IPS-18c (cell line): ENCODE measurements around the gene TMEM19.
"Not testable (repeated sequence)": the region's sequence is repeated elsewhere in the genome, so short reads cannot be mapped to it uniquely, and the experiment has no call there.

Experiments used
- H3K4me3 ChIP-seq: 2 replicates; pipeline ENCODE4 v1.7.0; 2013; ENCODE audit warnings: low read depth, mild to moderate bottlenecking, low read length, moderate library complexity; ENCODE audit not compliant: insufficient read depth
- H3K9me3 ChIP-seq: one replicate; pipeline ENCODE4 v1.6.1; 2013; ENCODE audit warnings: mild to moderate bottlenecking, low read length, moderate library complexity; ENCODE audit not compliant: control insufficient read depth, insufficient read depth

Gene TMEM19

GRCh38 chr12:71662849-71663560, 22.9 kb upstream of the TMEM19 start:
- Histone ChIP-seq H3K9me3 (no peaks in the 10 kb centered on the region), H3K4me3 (peak overlapping the region; percentile 98)

- Histone ChIP-seq H3K9me3 (no peaks in the 10 kb centered on the region), H3K4me3 (peak within 1 kb of the TSS; percentile 98)
These were observed 22.1 kb upstream of the TMEM19 start, which contains the start of the genes THAP2 and ZFC3H1 for GRCh38 chr12:71663561-71664410. TSS of gene THAP2 (plus strand) at chr12:71664301. CDS start at chr12:71664510, 209 bp downstream. TSS of gene ZFC3H1 (minus strand) at chr12:71663848. CDS start at chr12:71663610, 238 bp downstream.

GRCh38 chr12:71664411-71665089, 21.3 kb upstream of the TMEM19 start:
- no peaks in the 10 kb centered on the region for H3K9me3 ChIP-seq
- peak overlapping the region; percentile 98 for H3K4me3 ChIP-seq

GRCh38 chr12:71665090-71665463, 20.8 kb upstream of the TMEM19 start:
- Histone ChIP-seq H3K4me3 (peak overlapping the region; percentile 98), H3K9me3 (no peaks in the 10 kb centered on the region)

GRCh38 chr12:71666259-71666658, 19.6 kb upstream of the TMEM19 start:
- Histone ChIP-seq H3K9me3 (no peaks in the 10 kb centered on the region), H3K4me3 (no peak overlapping the region)

- Histone ChIP-seq H3K9me3 (no peaks in the 10 kb centered on the region), H3K4me3 (no peak overlapping the region)
These were observed 14.6 kb upstream of the TMEM19 start for GRCh38 chr12:71671311-71671710.

GRCh38 chr12:71671816-71672215, 14.1 kb upstream of the TMEM19 start:
- no peak overlapping the region for H3K4me3 ChIP-seq
- no peaks in the 10 kb centered on the region for H3K9me3 ChIP-seq

- Histone ChIP-seq H3K9me3 (no peaks in the 10 kb centered on the region), H3K4me3 (no peak overlapping the region)
These were observed 3.4 kb upstream of the TMEM19 start for GRCh38 chr12:71682466-71682865.

- H3K9me3 ChIP-seq: no peaks in the 10 kb centered on the region
- H3K4me3 ChIP-seq: no peak overlapping the region
These were observed 2.2 kb upstream of the TMEM19 start for GRCh38 chr12:71683633-71684032.

GRCh38 chr12:71684081-71684480, 1.8 kb upstream of the TMEM19 start:
- Histone ChIP-seq H3K9me3 (no peaks in the 10 kb centered on the region), H3K4me3 (no peak overlapping the region)

GRCh38 chr12:71685312-71685906, 473 bp upstream of the TMEM19 start:
- no peaks in the 10 kb centered on the region for H3K9me3 ChIP-seq
- H3K4me3 ChIP-seq: peak overlapping the region; percentile 79

- H3K9me3 ChIP-seq: no peaks in the 10 kb centered on the region
- peak overlapping the region; percentile 79 for H3K4me3 ChIP-seq
These were observed 760 bp downstream of the TMEM19 start for GRCh38 chr12:71686658-71687025.

GRCh38 chr12:71687172-71687571, 1.3 kb downstream of the TMEM19 start:
- H3K9me3 ChIP-seq, H3K4me3 ChIP-seq: not testable (repeated sequence)

GRCh38 chr12:71688961-71689570, 3.2 kb downstream of the TMEM19 start:
- Histone ChIP-seq H3K9me3 (no peaks in the 10 kb centered on the region), H3K4me3 (no peak overlapping the region)

GRCh38 chr12:71691504-71692129, 5.7 kb downstream of the TMEM19 start:
- Histone ChIP-seq H3K4me3 (no peak overlapping the region), H3K9me3 (no peaks in the 10 kb centered on the region)

GRCh38 chr12:71693126-71693525, 7.2 kb downstream of the TMEM19 start:
- Histone ChIP-seq H3K9me3 (no peaks in the 10 kb centered on the region), H3K4me3 (no peak overlapping the region)

GRCh38 chr12:71693651-71694050, 7.8 kb downstream of the TMEM19 start:
- H3K4me3 ChIP-seq, H3K9me3 ChIP-seq: not testable (repeated sequence)
